ENCODE results near the gene AACS. TPM values are rescaled to one million over a fixed set of nuclear protein-coding genes. Genes with fewer than 3 reads are reported as not detected.

The AACS gene
- total RNA-seq, 1 experiment from 2014 or later, result 20.1 TPM

- Histone ChIP-seq H3K4me1 (ENCODE audit: insufficient read depth, low read length, poor library complexity, severe bottlenecking) (peaks cover 11% of the 10 kb centered on the region), H3K9me3 (ENCODE audit: low read depth, low read length, poor library complexity, severe bottlenecking) (no peaks in the 10 kb centered on the region), H3K27me3 (replicated peaks; ENCODE audit: insufficient read depth, low read depth, low read length, poor library complexity) (no peaks in the 10 kb centered on the region), H3K4me3 (ENCODE audit: low read depth, low read length, poor library complexity, severe bottlenecking) (no peak overlapping the region), H3K36me3 (ENCODE audit: insufficient read depth, low read length, poor library complexity, severe bottlenecking) (peaks cover 6% of the 10 kb centered on the region), H3K27ac (ENCODE audit: low read depth, low read length, poor library complexity, severe bottlenecking) (no peak overlapping the region)
- TF ChIP-seq EZH2 (IDR thresholded peaks at IDR 0.05; ENCODE audit: borderline replicate concordance, low read depth, low read length, poor library complexity, severe bottlenecking), result no peak
- TF ChIP-seq CTCF (conservative IDR thresholded peaks at IDR 0.05; ENCODE audit: low read depth, low read length), result no peak
- BruUV-seq (replicated peaks), result no TSS peak
- no peak for DNase-seq (ENCODE audit: low spot score)
- ChIA-PET CTCF (no interaction called here), POLR2A (ENCODE audit: low non-redundant PET) (no interaction called here)
- intact Hi-C loops (cut with micrococcal nuclease; ENCODE audit: unreplicated experiment), result no loop called here
These were observed 13.8 kb downstream of the AACS start for GRCh38 chr12:125079084-125079483.

GRCh38 chr12:125079648-125080645 lies 14.7 kb downstream of the AACS start:
- POLR2A ChIA-PET (ENCODE audit: low non-redundant PET), result interaction anchor here (0.6 kb wide), 1 partner anchor 31 kb away, joined by 3 read pairs; no protein-coding TSS in a partner anchor
- no TSS peak for BruUV-seq (replicated peaks)

GRCh38 chr12:125081427-125081826 lies 16.2 kb downstream of the AACS start:
- no peak overlapping the region for H3K4me3 ChIP-seq (ENCODE audit: low read depth, low read length, poor library complexity, severe bottlenecking)
- CTCF ChIA-PET, result interaction anchor here (0.7 kb wide), 1 partner anchor 350 kb away, joined by 3 read pairs; no protein-coding TSS in a partner anchor
- no peak overlapping the region for H3K27ac ChIP-seq (ENCODE audit: low read depth, low read length, poor library complexity, severe bottlenecking)
- H3K9me3 ChIP-seq (ENCODE audit: low read depth, low read length, poor library complexity, severe bottlenecking), result no peaks in the 10 kb centered on the region
- BruUV-seq (replicated peaks), result no TSS peak
- peaks cover 9% of the 10 kb centered on the region for H3K36me3 ChIP-seq (ENCODE audit: insufficient read depth, low read length, poor library complexity, severe bottlenecking)
- intact Hi-C loops (cut with micrococcal nuclease; ENCODE audit: unreplicated experiment), result no loop called here
- DNase-seq (ENCODE audit: low spot score), result no peak
- no peaks in the 10 kb centered on the region for H3K27me3 ChIP-seq (replicated peaks; ENCODE audit: insufficient read depth, low read depth, low read length, poor library complexity)
- TF ChIP-seq CTCF (conservative IDR thresholded peaks at IDR 0.05; ENCODE audit: low read depth, low read length), result no peak
- no peak for TF ChIP-seq EZH2 (IDR thresholded peaks at IDR 0.05; ENCODE audit: borderline replicate concordance, low read depth, low read length, poor library complexity, severe bottlenecking)
- POLR2A ChIA-PET (ENCODE audit: low non-redundant PET), result no interaction called here
- peaks cover 11% of the 10 kb centered on the region for H3K4me1 ChIP-seq (ENCODE audit: insufficient read depth, low read length, poor library complexity, severe bottlenecking)

More at GRCh38 chr12:125079648-125080645, 14.7 kb downstream of the AACS start:
- peak; percentile 81 for DNase-seq (ENCODE audit: low spot score)
- H3K9me3 ChIP-seq (ENCODE audit: low read depth, low read length, poor library complexity, severe bottlenecking), result no peaks in the 10 kb centered on the region
- H3K4me3 ChIP-seq (ENCODE audit: low read depth, low read length, poor library complexity, severe bottlenecking), result no peak overlapping the region
- peaks cover 11% of the 10 kb centered on the region for H3K4me1 ChIP-seq (ENCODE audit: insufficient read depth, low read length, poor library complexity, severe bottlenecking)
- TF ChIP-seq EZH2 (IDR thresholded peaks at IDR 0.05; ENCODE audit: borderline replicate concordance, low read depth, low read length, poor library complexity, severe bottlenecking) (no peak), CTCF (conservative IDR thresholded peaks at IDR 0.05; ENCODE audit: low read depth, low read length) (no peak)
- H3K27me3 ChIP-seq (replicated peaks; ENCODE audit: insufficient read depth, low read depth, low read length, poor library complexity), result no peaks in the 10 kb centered on the region
- peaks cover 6% of the 10 kb centered on the region for H3K36me3 ChIP-seq (ENCODE audit: insufficient read depth, low read length, poor library complexity, severe bottlenecking)
- intact Hi-C loops (cut with micrococcal nuclease; ENCODE audit: unreplicated experiment), result no loop called here
- H3K27ac ChIP-seq (ENCODE audit: low read depth, low read length, poor library complexity, severe bottlenecking), result peak overlapping the region; percentile 74
- CTCF ChIA-PET, result no interaction called here
